Progenitor cell of endocrine pancreas (in vitro differentiated cells): ENCODE measurements around the gene AGBL1. TPM values are rescaled to one million over a fixed set of nuclear protein-coding genes. Genes with fewer than 3 reads are reported as not detected.

Experiments used
- DNase-seq: peaks from one replicate; pipeline ENCODE4 v3.0.0; 2021; ENCODE audit warnings: low spot score; ENCODE audit not compliant: unreplicated experiment
- H3K27ac Mint-ChIP-seq: 2 replicates; pipeline ENCODE4 v1.8.0; 2021; ENCODE audit warnings: mild to moderate bottlenecking, moderate library complexity, mixed read lengths
- H3K27me3 Mint-ChIP-seq: 2 replicates; pipeline ENCODE4 v1.8.0; 2021; ENCODE audit warnings: mixed read lengths
- H3K36me3 Mint-ChIP-seq: 2 replicates; pipeline ENCODE4 v1.8.0; 2022; ENCODE audit warnings: mixed read lengths; ENCODE audit not compliant: insufficient read depth
- H3K4me1 Mint-ChIP-seq: 2 replicates; pipeline ENCODE4 v1.8.0; 2021; ENCODE audit warnings: low read depth, mixed read lengths
- H3K4me3 Mint-ChIP-seq: 2 replicates; pipeline ENCODE4 v1.8.0; 2021; ENCODE audit warnings: low read depth, mild to moderate bottlenecking, moderate library complexity, mixed read lengths
- H3K9me3 Mint-ChIP-seq: 2 replicates; pipeline ENCODE4 v1.8.0; 2021; ENCODE audit warnings: low read depth, mixed read lengths
- total RNA-seq: library from RNA; stranded (reverse); gene quantifications from 2 replicates; pipeline ENCODE4 v1.2.1, GENCODE V29; 2021
- TF ChIP-seq, protein P1 (sequence below): fragments of 200-600 bp; sonication (generic); IDR thresholded peaks from one replicate; pipeline ENCODE4 v1.5.0; 2021; ENCODE audit warnings: antibody characterized with exemption, mild to moderate bottlenecking; ENCODE audit not compliant: unreplicated experiment

The AGBL1 gene
- total RNA-seq, 1 donor from 2014 or later: not detected

DNA sequence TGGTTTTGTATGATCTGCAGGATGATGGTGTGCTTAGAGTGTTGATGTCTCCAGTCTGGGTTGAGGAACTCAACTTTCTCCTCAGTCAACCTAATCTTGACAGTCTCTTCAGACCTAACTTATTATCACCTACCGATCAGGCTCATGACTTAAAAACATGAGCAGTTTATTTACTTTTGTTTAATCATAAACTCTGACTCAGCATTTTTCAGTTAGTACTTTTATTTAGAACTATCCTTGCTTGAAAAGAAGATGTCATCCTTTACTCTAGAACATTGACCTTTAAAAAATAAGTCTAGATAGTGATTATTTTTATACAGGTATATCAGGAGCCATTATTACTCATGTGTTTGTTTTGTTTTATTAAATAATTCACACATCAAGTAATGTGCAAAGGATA, 414.8 kb downstream of the AGBL1 start:
- TF ChIP-seq, protein P1, sequence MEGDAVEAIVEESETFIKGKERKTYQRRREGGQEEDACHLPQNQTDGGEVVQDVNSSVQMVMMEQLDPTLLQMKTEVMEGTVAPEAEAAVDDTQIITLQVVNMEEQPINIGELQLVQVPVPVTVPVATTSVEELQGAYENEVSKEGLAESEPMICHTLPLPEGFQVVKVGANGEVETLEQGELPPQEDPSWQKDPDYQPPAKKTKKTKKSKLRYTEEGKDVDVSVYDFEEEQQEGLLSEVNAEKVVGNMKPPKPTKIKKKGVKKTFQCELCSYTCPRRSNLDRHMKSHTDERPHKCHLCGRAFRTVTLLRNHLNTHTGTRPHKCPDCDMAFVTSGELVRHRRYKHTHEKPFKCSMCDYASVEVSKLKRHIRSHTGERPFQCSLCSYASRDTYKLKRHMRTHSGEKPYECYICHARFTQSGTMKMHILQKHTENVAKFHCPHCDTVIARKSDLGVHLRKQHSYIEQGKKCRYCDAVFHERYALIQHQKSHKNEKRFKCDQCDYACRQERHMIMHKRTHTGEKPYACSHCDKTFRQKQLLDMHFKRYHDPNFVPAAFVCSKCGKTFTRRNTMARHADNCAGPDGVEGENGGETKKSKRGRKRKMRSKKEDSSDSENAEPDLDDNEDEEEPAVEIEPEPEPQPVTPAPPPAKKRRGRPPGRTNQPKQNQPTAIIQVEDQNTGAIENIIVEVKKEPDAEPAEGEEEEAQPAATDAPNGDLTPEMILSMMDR: no peak
- DNase-seq: no peak
- Mint-ChIP-seq H3K27ac (no peak overlapping the region), H3K36me3 (no peaks in the 10 kb centered on the region), H3K9me3 (no peaks in the 10 kb centered on the region), H3K4me1 (peaks cover 4% of the 10 kb centered on the region), H3K4me3 (no peak overlapping the region), H3K27me3 (peaks cover 13% of the 10 kb centered on the region)

DNA sequence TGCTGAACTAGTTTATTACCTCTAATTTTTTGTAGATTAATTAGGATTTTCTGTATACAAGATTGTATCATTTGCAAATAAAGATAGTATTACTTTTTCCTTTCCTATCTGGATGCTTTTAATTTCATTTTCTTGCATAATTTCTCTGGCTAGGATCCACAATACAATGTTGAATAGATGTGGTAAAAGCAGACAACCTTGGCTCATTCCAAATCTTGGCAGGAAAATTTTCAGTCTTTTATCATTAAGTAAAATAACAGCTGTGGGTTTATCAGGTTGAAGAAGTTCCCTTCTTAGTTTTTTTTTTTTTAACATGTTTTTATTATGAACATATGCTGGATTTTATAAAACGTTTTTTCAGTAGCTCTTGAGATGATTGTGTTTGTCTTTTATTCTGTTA, 422.6 kb downstream of the AGBL1 start:
- Mint-ChIP-seq H3K9me3 (peaks cover 8% of the 10 kb centered on the region), H3K4me3 (no peak overlapping the region), H3K27ac (no peak overlapping the region), H3K27me3 (peaks cover under 1% of the 10 kb centered on the region), H3K36me3 (no peaks in the 10 kb centered on the region), H3K4me1 (no peaks in the 10 kb centered on the region)
- TF ChIP-seq, protein P1: no peak
- DNase-seq: no peak

DNA sequence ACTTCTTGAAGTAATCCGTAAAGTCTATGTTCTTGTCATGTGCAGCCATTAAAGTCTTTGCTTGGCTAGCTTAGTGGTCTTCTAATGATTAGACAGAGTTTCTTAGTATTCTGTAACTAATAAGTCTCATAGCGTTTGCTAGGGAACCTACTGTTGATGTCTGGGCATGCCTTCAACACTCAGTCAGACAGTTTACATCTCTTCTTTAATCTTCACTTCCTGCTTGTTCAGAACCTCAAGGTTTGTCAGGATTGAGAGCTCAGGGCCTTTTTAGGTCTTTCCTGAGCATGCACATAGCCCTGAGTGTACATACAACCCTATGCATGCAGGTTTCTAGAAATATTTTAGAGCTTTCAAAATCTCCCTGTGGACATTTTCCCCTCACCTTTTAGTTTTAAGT, 426.3 kb downstream of the AGBL1 start:
- Mint-ChIP-seq H3K4me3 (no peak overlapping the region), H3K27me3 (peaks cover 4% of the 10 kb centered on the region), H3K27ac (no peak overlapping the region), H3K4me1 (no peaks in the 10 kb centered on the region), H3K9me3 (peaks cover 8% of the 10 kb centered on the region), H3K36me3 (no peaks in the 10 kb centered on the region)
- TF ChIP-seq, protein P1: no peak
- no peak for DNase-seq

DNA sequence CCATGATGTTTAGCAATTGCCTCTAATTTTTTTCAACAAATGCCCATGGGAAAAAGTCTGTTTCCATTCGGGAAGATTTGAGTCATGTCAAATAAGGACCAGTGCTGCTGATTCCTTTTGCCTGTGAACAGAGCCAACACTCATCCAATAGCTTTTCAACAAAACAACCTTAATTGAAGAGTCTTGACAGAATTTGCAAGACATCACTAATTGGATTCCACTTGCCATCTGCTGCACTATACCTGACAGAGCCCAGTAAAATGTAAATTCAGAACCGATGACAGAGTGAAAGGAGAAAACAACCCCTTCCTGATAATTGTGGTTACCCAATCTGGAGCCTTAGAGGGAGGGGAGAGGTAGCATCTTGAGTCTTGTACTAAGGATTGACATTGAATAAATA, 426.7 kb downstream of the AGBL1 start:
- TF ChIP-seq, protein P1: no peak
- Mint-ChIP-seq H3K4me3 (no peak overlapping the region), H3K36me3 (no peaks in the 10 kb centered on the region), H3K27me3 (peaks cover 4% of the 10 kb centered on the region), H3K9me3 (peaks cover 8% of the 10 kb centered on the region), H3K4me1 (no peaks in the 10 kb centered on the region), H3K27ac (no peak overlapping the region)
- DNase-seq: no peak

DNA sequence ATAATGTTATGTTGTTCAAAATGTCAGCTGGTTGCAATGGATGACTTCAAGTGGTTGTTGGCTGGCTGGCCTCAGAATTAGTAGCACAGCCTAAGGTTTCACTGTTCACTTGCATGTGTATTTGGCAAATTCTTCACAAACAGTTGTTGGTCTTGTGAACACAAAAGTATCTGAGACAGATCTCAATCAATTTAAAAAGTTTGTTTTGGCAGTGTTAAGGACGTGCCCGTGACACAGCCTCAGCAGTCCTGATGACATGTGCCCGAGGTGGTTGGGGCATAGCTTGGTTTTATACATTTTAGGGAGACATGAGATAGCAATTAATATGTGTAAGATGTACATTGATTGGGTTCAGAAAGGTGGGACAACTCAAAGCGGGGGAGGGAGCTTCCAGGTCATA, 436.0 kb downstream of the AGBL1 start:
- no peak overlapping the region for H3K27ac Mint-ChIP-seq
- H3K4me1 Mint-ChIP-seq: peaks cover 9% of the 10 kb centered on the region
- no peaks in the 10 kb centered on the region for H3K36me3 Mint-ChIP-seq
- DNase-seq: no peak
- TF ChIP-seq, protein P1: no peak
- no peak overlapping the region for H3K4me3 Mint-ChIP-seq
- H3K9me3 Mint-ChIP-seq: no peaks in the 10 kb centered on the region
- peaks cover 17% of the 10 kb centered on the region for H3K27me3 Mint-ChIP-seq
